HG03196 (cell line): Measurements from ENCODE around the gene THSD4.
"Not testable (repeated sequence)": the region's sequence is repeated elsewhere in the genome, so short reads cannot be mapped to it uniquely, and the experiment has no call there.

ENCODE experiments used
- ATAC-seq: cut with Tn5 transposase; IDR thresholded peaks from one replicate; pipeline ENCODE4 v1.9.1; 2021; ENCODE audit not compliant: unreplicated experiment

The THSD4 gene

DNA sequence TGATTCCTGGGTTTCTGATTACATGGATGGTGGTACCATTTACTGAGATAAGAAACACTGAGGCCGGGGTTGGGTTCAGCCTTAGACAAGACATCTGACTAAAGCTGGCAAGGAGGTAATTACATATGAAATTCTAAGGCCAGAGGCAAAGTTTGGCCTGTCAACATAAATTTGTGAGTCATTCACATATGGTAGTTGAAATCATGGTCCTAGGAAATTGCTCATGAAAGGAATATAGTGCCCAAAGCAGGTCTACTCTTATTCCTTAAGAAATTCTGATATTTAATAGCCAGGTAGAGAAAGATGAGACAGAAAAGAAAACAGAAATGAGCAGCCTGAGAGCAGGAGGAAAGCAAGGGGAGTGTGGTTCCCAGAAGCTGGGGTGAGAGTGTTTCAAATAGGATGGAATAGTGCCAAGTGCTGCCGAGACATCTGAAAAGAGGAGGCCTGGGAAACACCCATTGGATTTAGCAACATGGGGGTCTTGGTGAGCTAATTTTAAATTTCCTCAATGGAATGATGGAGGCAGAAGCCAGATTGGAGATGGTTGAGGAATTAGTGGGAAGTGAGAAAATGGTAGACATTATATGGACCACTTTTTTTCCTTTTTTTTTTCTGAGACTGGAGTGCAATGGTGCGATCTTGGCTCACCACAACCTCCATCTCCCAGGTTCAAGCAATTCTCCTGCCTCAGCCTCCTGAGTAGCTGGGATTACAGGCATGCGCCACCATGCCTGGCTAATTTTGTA is 610.1 kb downstream of the THSD4 start:
- not testable (repeated sequence) for ATAC-seq

DNA sequence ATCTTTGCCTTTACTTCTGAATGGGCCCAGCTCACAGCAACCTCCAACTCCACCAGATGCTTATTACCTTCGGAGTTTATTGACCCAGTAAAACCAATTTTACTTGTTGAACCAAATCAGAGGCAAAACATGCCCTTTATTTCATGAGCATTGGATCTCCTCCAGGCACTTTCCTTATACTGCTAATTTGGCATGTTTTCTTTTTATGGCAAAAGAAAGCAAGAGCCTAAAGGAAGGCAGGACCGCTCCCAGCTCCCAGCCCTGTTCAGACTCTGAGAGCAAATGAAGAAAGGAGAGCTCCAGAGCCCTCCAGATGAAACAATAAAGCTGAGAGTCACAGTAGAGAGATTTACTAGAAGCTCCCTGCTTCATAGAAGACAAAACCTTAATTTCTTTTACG is 613.6 kb downstream of the THSD4 start:
- no peak for ATAC-seq

DNA sequence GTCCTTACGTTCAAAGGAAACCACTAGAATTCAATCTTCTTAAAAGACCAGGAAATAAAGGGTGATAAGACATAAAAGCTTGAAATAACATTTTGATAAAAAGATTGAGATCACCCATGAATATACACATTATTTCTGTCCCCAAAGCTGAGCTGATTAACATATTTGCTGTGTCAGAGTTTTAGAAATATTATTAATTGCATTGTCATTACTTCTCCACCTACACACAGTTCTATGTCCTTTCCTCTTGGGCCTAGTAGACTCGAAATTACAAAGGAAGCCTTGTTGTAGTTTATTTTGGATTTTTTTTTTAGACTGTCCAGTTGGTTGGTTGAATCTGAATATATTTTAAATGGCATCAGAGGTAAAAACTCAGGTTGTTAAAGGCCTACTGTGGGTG is 614.0 kb downstream of the THSD4 start:
- ATAC-seq, result no peak

- ATAC-seq, result no peak
These were observed 615.2 kb downstream of the THSD4 start for GRCh38 chr15:71730277-71731144.

DNA sequence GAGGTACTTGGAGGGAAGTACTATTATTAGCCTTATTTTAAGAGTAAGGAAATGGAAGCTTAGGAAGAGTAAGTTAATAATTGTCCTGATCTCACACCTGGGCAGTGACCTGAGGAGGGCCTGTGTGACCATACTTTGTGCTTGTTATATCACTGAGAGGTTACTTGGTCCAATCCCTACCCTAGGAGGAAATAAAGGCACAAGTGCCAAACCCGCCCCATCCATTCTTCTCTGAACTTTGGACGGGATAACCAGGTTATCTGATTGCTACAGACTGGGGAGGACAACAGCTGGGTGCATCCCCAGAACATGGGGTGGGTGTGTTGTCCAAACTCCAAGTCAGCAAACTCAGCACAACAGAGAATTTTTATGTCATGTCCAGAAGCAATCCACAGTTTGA is 617.4 kb downstream of the THSD4 start:
- no peak for ATAC-seq

- ATAC-seq, result no peak
These were observed 617.9 kb downstream of the THSD4 start for GRCh38 chr15:71733122-71733521.

GRCh38 chr15:71734709-71735384 is 619.6 kb downstream of the THSD4 start:
- ATAC-seq, result no peak

DNA sequence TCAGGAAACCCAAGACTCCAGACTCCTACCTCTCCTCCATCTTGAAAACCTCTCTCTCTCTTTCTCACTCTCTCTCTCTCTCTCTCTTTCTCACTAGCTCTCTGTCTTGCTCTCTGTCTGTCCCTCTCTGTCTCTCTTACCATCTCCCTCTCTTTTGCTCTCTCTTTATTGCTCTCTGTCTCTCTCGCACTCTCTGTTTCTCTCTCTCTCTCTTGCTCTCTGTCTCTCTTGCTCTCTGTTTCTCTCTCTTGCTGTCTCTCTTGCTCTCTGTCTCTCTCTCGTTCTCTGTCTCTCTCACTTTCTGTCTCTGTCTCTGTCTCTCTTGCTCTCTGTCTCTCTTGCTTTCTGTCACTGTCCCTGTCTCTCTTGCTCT is 620.1 kb downstream of the THSD4 start:
- no peak for ATAC-seq

DNA sequence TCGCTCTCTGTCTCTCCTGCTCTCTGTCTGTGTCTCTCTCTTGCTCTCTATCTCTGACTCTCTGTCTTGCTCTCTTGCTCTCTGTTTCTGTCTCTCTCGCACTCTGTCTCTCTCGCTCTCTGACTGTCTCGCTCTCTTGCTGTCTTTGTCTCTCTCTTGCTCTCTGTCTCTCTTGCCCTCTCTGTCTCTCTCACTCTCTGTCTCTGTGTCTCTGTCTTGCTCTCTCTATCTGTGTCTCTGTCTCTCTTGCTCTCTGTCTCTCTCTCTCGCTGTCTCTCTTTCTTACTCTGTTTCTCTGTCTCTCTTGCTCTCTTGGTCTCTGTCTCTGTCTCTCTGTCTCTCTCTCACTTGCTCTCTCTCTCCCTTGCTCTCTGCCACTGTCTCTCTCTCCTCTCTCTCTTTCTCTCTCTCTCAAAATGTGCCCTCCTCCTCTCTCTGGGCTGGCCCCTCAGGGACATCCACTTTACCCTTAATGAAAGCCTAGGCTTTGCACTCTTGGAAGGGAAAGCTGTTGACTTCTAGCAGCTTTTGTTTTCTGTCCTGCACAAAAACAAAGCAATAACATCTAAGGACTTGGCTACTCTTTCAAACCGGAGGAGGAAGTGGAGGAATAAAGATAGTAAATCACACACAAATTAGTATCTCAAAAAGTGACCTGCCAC is 621.1 kb downstream of the THSD4 start:
- ATAC-seq, result no peak

GRCh38 chr15:71737761-71738160 is 622.5 kb downstream of the THSD4 start:
- no peak for ATAC-seq

GRCh38 chr15:71739355-71739754 is 624.1 kb downstream of the THSD4 start:
- no peak for ATAC-seq

DNA sequence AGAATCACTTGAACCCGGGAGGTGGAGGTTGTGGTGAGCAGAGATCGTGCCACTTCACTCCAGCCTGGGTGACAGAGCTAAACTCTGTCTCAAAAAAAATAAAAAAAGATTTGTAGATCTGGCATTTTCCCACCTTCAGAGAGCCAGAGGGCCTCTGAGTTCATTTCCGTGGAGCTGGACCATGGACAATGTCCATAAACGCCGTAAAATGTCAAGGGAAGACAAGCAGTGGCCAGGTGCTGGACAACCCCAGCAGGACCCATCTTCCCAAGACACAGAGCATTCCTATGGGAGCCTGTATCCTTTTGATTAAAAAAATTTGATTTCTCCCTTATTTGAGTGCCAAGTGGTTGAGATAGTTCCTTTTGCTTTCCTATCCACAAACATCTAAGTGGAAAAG is 627.7 kb downstream of the THSD4 start:
- no peak for ATAC-seq

DNA sequence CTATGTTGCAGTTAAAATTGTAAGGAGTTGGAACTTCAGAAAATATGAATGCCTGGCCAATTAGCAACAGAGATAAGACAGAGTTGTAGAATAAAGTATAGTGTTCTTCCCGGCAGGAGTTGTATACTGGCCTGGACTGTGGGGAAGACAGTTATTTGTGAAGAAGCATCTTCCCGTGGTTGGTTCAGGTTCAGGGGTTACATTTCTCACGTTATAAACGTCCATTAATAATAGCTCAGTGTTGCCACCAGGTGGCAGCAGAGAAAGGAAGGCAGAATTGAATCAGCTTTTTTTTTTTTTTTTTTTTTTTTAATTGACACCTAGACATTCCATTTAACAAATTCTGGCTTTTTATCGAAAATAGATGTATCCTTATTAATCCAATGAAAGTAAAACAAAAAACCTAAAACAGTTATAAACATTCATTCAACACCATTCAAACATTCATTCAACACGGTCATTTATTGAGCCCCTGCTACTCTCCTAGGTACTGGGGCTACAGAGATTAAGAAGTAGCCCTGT is 628.7 kb downstream of the THSD4 start:
- no peak for ATAC-seq

DNA sequence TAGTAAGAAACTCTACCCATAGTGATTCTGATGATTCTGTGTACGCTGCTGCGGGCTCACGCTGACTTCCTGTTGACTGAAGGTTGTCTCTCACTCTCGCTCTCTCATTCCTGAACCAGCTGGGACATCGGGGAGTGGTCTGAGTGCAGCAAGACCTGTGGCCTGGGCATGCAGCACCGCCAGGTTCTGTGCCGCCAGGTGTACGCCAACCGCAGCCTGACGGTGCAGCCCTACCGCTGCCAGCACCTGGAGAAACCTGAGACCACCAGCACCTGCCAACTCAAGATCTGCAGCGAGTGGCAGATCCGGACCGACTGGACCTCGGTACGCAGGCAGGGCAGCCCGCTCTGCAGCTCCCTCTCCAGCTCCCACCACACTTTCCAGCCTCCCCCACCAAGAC is 631.4 kb downstream of the THSD4 start:
- no peak for ATAC-seq

GRCh38 chr15:71747128-71748083 is 632.1 kb downstream of the THSD4 start:
- no peak for ATAC-seq

DNA sequence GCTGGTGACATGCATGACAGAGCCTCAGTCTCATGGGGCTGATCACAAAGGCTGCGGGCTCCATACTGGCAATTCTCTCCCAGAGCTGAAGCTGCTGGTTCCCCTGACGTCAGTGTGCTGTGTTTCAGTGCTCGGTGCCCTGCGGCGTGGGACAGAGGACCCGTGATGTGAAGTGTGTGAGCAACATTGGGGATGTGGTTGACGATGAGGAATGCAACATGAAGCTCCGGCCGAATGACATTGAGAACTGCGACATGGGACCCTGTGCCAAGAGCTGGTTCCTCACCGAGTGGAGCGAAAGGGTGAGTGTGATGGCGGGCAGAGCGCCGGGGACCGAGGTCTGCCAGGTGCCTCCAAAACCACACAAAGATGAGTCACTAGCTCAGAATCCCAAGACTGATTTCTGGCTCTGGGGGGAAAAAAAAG is 633.0 kb downstream of the THSD4 start:
- no peak for ATAC-seq

DNA sequence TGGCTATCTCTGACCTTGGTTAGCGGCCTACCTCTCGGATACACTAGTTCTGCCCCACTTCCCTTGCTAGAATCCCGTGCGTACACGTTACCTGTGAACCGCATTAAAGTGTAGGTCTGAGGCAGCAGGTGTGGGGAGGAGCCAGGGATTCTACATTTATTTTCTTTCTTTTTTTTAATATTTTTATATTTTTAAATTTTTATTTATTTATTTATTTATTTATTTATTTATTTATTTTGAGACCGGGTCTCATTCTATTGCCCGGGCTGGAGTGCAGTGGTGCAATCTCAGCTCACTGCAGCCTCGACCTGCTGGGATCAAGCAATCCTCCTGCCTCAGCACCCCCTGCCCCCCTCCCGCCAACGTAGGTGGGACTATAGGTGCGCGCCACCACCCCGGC is 634.2 kb downstream of the THSD4 start:
- ATAC-seq, result no peak

DNA sequence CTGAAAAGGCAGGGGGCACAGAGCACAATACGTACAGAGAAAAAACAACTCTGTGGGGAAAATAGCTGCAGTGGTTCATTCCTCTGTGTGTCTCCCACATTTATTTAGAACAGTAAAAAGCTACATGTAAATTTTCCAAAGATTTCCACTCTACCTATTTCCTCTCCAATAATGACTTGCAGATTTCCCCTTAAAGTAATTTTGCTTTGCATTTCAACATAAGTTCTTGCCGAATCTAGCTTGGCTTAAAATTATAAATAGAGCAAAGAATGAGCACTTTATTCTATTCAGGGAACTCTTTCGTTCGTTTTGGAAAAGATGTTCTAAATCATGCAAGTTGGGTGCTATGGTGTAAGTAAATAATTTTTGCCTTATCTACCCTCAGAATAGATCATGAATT is 636.9 kb downstream of the THSD4 start:
- no peak for ATAC-seq

DNA sequence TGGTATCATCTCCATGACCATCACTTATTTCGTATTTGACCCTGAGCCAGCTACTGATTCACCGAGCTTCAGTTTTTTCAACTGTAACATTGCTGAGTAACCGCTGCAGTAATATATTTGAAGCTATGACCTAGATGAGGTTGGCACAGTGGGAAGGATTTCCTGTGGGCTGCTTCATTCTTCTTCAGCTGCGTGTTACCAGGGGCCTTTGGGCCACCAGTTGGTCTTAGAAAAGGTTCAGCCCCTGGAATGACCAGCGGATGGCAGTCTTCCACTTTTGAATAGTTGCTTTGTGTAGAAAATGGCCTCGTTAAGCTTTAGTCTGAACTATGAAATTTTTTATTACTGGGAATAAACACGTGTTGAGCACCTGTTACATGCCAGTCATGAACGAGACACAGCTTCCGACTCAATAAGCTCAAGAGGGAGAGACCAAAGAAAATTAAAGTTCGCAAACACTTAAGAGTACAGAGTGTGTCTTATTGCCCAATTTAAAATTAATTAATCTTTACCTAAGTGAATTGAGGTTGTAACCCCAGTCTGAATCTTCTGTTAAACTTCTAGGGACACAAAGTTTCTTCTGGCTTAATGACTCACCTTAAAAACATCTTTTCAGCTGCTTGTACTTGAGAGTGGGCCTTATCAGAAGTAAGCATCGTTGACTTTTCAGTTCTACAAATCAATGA is 637.5 kb downstream of the THSD4 start:
- no peak for ATAC-seq
